ENCODE measurements around the gene SOX3. TPM values are rescaled to one million over a fixed set of nuclear protein-coding genes. Genes with fewer than 3 reads are reported as not detected.

The SOX3 gene
- total RNA-seq, 1 experiment from 2014 or later, result not detected

GRCh38 chrX:140521393-140521792, 16.5 kb upstream of the SOX3 start:
- no peaks in the 10 kb centered on the region for H3K9me3 ChIP-seq (ENCODE audit: control insufficient read depth in 1 of 2, insufficient read depth in 1 of 2, low read depth in 1 of 2, low read length in 2 of 2)
- DNase-seq (ENCODE audit: low read depth, low spot score) (no peak), ATAC-seq (no peak)
- POLR2A ChIA-PET, result no interaction called here
- H3K4me1 ChIP-seq (ENCODE audit: control insufficient read depth in 1 of 2, insufficient read depth in 2 of 2, low read length in 2 of 2), result no peaks in the 10 kb centered on the region
- H3K79me2 ChIP-seq (ENCODE audit: insufficient read depth, low read length), result no peaks in the 10 kb centered on the region
- H2AFZ ChIP-seq (ENCODE audit: low read depth, low read length, poor library complexity, severe bottlenecking), result no peak overlapping the region
- no peaks in the 10 kb centered on the region for H3K9me2 ChIP-seq (ENCODE audit: insufficient read depth)
- intact Hi-C loops (cut with micrococcal nuclease), result no loop called here
- RAD21 ChIA-PET (ENCODE audit: low non-redundant PET in 1 of 2, low total read pairs in 2 of 2, uncharacterized antibody in 2 of 2, unreplicated experiment in 2 of 2), result no interaction called here
- no peak overlapping the region for H3K27ac ChIP-seq (ENCODE audit: low read depth, low read length)
- no peak overlapping the region for H3K4me2 ChIP-seq (ENCODE audit: low read length)
- CTCF ChIA-PET, result no interaction called here
- H3K27me3 ChIP-seq (ENCODE audit: insufficient read depth, low read length), result no peaks in the 10 kb centered on the region
- BruUV-seq (replicated peaks), result no TSS peak
- H3K36me3 ChIP-seq (ENCODE audit: control insufficient read depth in 1 of 2, insufficient read depth in 2 of 2, low read length in 2 of 2), result no peaks in the 10 kb centered on the region
- H3K4me3 ChIP-seq (replicated peaks in 1 of 2; ENCODE audit: low read depth in 1 of 2, low read length in 2 of 2), result no peak overlapping the region
- TF ChIP-seq YY1 (IDR thresholded peaks at IDR 0.05; ENCODE audit: extremely low read depth, insufficient replicate concordance, low read depth, low read length) (no peak), ELF1 (IDR thresholded peaks at IDR 0.05; ENCODE audit: borderline replicate concordance, low read depth) (no peak), CBX3 (IDR thresholded peaks at IDR 0.05; ENCODE audit: low read depth) (no peak), TCF7L2 (IDR thresholded peaks at IDR 0.05; ENCODE audit: borderline replicate concordance, extremely low read depth, insufficient read depth, insufficient read length) (no peak), REST (IDR thresholded peaks at IDR 0.05; ENCODE audit: low read depth) (no peak), EZH2phosphoT487 (IDR thresholded peaks at IDR 0.05; ENCODE audit: borderline replicate concordance) (no peak), ATF3 (IDR thresholded peaks at IDR 0.05) (no peak)
- TF ChIP-seq, protein P1, sequence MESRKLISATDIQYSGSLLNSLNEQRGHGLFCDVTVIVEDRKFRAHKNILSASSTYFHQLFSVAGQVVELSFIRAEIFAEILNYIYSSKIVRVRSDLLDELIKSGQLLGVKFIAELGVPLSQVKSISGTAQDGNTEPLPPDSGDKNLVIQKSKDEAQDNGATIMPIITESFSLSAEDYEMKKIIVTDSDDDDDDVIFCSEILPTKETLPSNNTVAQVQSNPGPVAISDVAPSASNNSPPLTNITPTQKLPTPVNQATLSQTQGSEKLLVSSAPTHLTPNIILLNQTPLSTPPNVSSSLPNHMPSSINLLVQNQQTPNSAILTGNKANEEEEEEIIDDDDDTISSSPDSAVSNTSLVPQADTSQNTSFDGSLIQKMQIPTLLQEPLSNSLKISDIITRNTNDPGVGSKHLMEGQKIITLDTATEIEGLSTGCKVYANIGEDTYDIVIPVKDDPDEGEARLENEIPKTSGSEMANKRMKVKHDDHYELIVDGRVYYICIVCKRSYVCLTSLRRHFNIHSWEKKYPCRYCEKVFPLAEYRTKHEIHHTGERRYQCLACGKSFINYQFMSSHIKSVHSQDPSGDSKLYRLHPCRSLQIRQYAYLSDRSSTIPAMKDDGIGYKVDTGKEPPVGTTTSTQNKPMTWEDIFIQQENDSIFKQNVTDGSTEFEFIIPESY (IDR thresholded peaks at IDR 0.05; ENCODE audit: extremely low read depth, insufficient replicate concordance, low read length), result no peak
- H4K20me1 ChIP-seq (ENCODE audit: insufficient read depth), result no peaks in the 10 kb centered on the region
- no peak overlapping the region for H3K9ac ChIP-seq (ENCODE audit: low read length)
